ENCODE results near the gene MAGEF1. TPM values are rescaled to one million over a fixed set of nuclear protein-coding genes. Genes with fewer than 3 reads are reported as not detected.
A peak's percentile ranks its signal among the peaks of the same experiment; 100 is the strongest.

Gene MAGEF1
- total RNA-seq, 1 experiment from 2014 or later: 60.1 TPM

- no peak for DNase-seq (ENCODE audit: low read depth)
These were observed 41.7 kb downstream of the MAGEF1 start for GRCh38 chr3:184670091-184670602.

- DNase-seq (ENCODE audit: low read depth): no peak
These were observed 42.3 kb downstream of the MAGEF1 start for GRCh38 chr3:184669578-184669977.

GRCh38 chr3:184666442-184666841, 45.4 kb downstream of the MAGEF1 start:
- no peak for DNase-seq (ENCODE audit: low read depth)

GRCh38 chr3:184665101-184665500, 46.8 kb downstream of the MAGEF1 start:
- no peak for DNase-seq (ENCODE audit: low read depth)

- peak; percentile 52 for DNase-seq (ENCODE audit: low read depth)
These were observed 48.1 kb downstream of the MAGEF1 start for GRCh38 chr3:184663756-184664155.

GRCh38 chr3:184663356-184663755, 48.5 kb downstream of the MAGEF1 start:
- no peak for DNase-seq (ENCODE audit: low read depth)

GRCh38 chr3:184662187-184662586, 49.7 kb downstream of the MAGEF1 start:
- DNase-seq (ENCODE audit: low read depth): no peak

- DNase-seq (ENCODE audit: low read depth): no peak
These were observed 50.9 kb downstream of the MAGEF1 start for GRCh38 chr3:184660931-184661330.

Other genes starting within 250 kb of the MAGEF1 start
- gene EPHB3, start 150.3 kb downstream of the MAGEF1 start, total RNA-seq (2014; rRNA removed; shearing (Covaris generic)): 1.4 and 1.8 TPM in 2 replicates
- 23.2 and 27.6 TPM in 2 replicates for gene VPS8, start 100.1 kb upstream of the MAGEF1 start, total RNA-seq (2014; rRNA removed; shearing (Covaris generic))